Progenitor cell of endocrine pancreas (in vitro differentiated cells): Measurements from ENCODE around the gene SPATA31D1. TPM values are rescaled to one million over a fixed set of nuclear protein-coding genes. Genes with fewer than 3 reads are reported as not detected.

ENCODE experiments used
- DNase-seq: peaks from one replicate; pipeline ENCODE4 v3.0.0; 2021; ENCODE audit warnings: low spot score; ENCODE audit not compliant: unreplicated experiment
- H3K27ac Mint-ChIP-seq: 2 replicates; pipeline ENCODE4 v1.8.0; 2021; ENCODE audit warnings: mild to moderate bottlenecking, moderate library complexity, mixed read lengths
- H3K27me3 Mint-ChIP-seq: 2 replicates; pipeline ENCODE4 v1.8.0; 2021; ENCODE audit warnings: mixed read lengths
- H3K36me3 Mint-ChIP-seq: 2 replicates; pipeline ENCODE4 v1.8.0; 2022; ENCODE audit warnings: mixed read lengths; ENCODE audit not compliant: insufficient read depth
- H3K4me1 Mint-ChIP-seq: 2 replicates; pipeline ENCODE4 v1.8.0; 2021; ENCODE audit warnings: low read depth, mixed read lengths
- H3K4me3 Mint-ChIP-seq: 2 replicates; pipeline ENCODE4 v1.8.0; 2021; ENCODE audit warnings: low read depth, mild to moderate bottlenecking, moderate library complexity, mixed read lengths
- H3K9me3 Mint-ChIP-seq: 2 replicates; pipeline ENCODE4 v1.8.0; 2021; ENCODE audit warnings: low read depth, mixed read lengths
- total RNA-seq: library from RNA; stranded (reverse); gene quantifications from 2 replicates; pipeline ENCODE4 v1.2.1, GENCODE V29; 2021
- TF ChIP-seq, protein P1 (sequence below): fragments of 200-600 bp; sonication (generic); IDR thresholded peaks from one replicate; pipeline ENCODE4 v1.5.0; 2021; ENCODE audit warnings: antibody characterized with exemption, mild to moderate bottlenecking; ENCODE audit not compliant: unreplicated experiment

Gene SPATA31D1
- total RNA-seq, 1 donor from 2014 or later, result not detected

DNA sequence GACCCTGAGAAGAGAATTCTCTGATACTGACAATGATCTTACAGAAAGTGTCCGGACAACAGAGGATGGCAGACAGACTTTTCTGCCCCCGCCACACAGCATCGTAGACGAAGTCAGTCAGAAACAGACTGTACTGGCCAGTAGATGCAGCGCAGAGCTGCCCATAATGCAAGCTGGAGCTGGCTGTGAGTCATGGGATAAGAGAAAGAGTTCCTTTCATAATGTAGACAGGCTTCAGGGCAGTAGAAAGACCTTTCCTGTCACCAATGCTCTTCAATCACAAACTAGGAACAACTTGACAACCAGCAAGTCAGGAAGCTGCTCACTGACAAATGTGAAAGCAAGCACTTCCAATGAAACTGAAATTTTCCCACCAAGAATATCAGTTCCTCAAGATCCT is 5.1 kb downstream of the SPATA31D1 start:
- no peaks in the 10 kb centered on the region for H3K36me3 Mint-ChIP-seq
- H3K4me3 Mint-ChIP-seq, result no peak overlapping the region
- H3K27ac Mint-ChIP-seq, result no peak overlapping the region
- TF ChIP-seq, protein P1, sequence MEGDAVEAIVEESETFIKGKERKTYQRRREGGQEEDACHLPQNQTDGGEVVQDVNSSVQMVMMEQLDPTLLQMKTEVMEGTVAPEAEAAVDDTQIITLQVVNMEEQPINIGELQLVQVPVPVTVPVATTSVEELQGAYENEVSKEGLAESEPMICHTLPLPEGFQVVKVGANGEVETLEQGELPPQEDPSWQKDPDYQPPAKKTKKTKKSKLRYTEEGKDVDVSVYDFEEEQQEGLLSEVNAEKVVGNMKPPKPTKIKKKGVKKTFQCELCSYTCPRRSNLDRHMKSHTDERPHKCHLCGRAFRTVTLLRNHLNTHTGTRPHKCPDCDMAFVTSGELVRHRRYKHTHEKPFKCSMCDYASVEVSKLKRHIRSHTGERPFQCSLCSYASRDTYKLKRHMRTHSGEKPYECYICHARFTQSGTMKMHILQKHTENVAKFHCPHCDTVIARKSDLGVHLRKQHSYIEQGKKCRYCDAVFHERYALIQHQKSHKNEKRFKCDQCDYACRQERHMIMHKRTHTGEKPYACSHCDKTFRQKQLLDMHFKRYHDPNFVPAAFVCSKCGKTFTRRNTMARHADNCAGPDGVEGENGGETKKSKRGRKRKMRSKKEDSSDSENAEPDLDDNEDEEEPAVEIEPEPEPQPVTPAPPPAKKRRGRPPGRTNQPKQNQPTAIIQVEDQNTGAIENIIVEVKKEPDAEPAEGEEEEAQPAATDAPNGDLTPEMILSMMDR, result no peak
- H3K4me1 Mint-ChIP-seq, result no peaks in the 10 kb centered on the region
- peaks cover 4% of the 10 kb centered on the region for H3K9me3 Mint-ChIP-seq
- peaks cover 27% of the 10 kb centered on the region for H3K27me3 Mint-ChIP-seq
- no peak for DNase-seq

DNA sequence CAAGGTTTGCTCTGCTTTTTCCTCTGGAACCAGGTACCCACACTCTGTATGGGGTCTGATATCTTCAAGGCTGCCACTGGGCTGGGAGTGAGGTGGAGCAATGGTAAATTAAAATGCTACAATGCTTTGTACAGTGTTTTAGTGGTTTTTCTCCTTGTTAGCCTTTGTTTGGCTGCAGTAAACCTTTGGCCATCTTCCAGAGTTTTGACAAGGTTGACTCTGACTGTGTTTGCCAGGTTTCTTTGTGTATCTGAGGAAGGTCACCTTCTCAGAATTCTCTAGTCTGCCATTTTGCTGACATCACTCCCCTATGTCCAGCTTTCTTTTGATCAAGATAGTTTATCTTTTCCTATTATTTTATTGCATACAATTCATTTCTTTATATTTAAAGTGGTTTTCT is 11.2 kb downstream of the SPATA31D1 start:
- Mint-ChIP-seq H3K9me3 (no peaks in the 10 kb centered on the region), H3K36me3 (no peaks in the 10 kb centered on the region), H3K27me3 (peaks cover 6% of the 10 kb centered on the region), H3K27ac (no peak overlapping the region), H3K4me1 (no peaks in the 10 kb centered on the region), H3K4me3 (no peak overlapping the region)
- DNase-seq, result no peak
- TF ChIP-seq, protein P1, result no peak

DNA sequence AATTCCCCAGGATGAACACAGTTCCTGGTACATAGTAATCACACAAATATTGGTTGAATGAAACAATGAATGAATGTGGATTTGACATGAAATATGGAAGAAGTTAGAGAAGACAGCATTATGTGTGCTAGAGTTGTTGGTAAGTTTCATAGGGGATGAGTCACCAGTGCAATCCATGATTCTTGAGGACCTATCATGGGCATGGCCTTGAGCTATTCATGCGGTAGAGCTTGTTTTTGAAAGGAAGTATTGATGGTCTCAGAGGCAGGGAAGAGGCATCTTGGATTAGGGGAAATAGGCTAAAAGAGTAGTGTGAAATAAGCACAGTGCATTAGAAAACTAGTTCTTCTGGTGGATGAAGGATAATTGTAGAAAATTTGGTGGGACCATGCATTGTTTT is 22.1 kb downstream of the SPATA31D1 start:
- Mint-ChIP-seq H3K27ac (no peak overlapping the region), H3K36me3 (peaks cover 1% of the 10 kb centered on the region), H3K9me3 (peaks cover 10% of the 10 kb centered on the region), H3K4me1 (peaks cover 6% of the 10 kb centered on the region), H3K4me3 (no peak overlapping the region), H3K27me3 (peaks cover 8% of the 10 kb centered on the region)
- TF ChIP-seq, protein P1, result no peak
- DNase-seq, result no peak

DNA sequence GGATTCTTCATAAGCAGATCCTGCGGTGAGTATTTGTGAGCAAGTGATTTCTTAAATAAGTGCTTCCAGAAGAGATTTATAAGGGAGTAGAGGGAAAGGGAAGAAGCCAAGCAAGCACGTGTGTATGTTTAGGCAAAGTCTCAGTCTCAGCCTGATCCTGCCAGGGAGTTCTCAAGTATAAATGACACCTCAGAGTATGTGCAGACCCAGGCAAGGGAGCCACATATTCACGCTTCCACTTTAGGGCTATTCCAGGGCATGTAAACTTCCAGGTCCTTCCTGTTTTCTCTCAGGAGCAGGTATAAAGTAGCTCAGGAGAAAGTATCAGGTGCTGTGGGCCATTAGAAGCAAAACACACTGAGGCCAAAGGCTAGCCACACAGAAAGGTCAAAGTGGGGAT is 22.6 kb downstream of the SPATA31D1 start:
- H3K27me3 Mint-ChIP-seq, result peaks cover 8% of the 10 kb centered on the region
- H3K27ac Mint-ChIP-seq, result no peak overlapping the region
- peaks cover 10% of the 10 kb centered on the region for H3K9me3 Mint-ChIP-seq
- H3K4me1 Mint-ChIP-seq, result peaks cover 6% of the 10 kb centered on the region
- no peak overlapping the region for H3K4me3 Mint-ChIP-seq
- TF ChIP-seq, protein P1, result no peak
- no peak for DNase-seq
- H3K36me3 Mint-ChIP-seq, result peaks cover 1% of the 10 kb centered on the region

DNA sequence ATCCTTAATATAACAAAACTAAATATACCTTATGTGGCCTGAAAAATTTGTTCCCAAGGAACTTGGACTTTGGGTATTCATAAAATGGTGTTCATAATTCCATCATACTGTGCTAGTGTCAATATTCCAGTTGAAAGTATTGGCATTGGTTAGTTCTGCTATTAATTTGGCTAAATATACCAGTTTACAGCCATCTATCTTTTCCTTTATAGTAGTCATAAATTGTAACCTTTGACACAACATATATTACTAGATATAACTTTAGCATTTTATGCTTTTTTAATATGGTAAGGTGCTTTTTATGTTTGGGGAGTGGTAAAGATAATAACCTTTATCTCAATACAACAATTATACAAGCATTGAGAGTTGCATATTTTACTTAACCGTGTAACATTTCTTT is 23.7 kb downstream of the SPATA31D1 start:
- H3K27ac Mint-ChIP-seq, result no peak overlapping the region
- peaks cover 6% of the 10 kb centered on the region for H3K4me1 Mint-ChIP-seq
- no peak overlapping the region for H3K4me3 Mint-ChIP-seq
- TF ChIP-seq, protein P1, result no peak
- peaks cover 1% of the 10 kb centered on the region for H3K36me3 Mint-ChIP-seq
- H3K9me3 Mint-ChIP-seq, result peaks cover 10% of the 10 kb centered on the region
- peaks cover 3% of the 10 kb centered on the region for H3K27me3 Mint-ChIP-seq
- DNase-seq, result no peak
